ENCODE results near the gene MTMR1.

MTMR1 gene

DNA sequence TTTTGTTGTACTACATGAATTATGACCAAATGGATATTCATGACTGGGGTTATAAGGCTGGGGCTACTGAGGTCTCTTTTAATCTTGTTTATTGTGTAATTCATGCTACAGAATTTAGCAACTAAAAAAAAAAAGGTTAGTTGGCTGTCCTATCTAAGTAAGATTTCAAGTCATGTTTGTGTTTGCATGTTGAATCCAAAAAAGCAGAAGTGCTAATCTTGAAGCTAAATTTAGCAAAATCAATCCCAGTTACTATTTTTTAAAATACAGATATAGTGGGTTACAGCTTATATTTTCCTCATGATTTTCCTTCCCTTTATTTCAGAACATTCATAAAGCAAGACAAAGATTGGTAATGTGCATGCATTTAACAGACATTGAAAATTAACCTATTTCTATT is 19.4 kb downstream of the MTMR1 start:
- no peaks in the 10 kb centered on the region for H3K4me1 ChIP-seq (ENCODE audit: insufficient read depth, poor library complexity, severe bottlenecking)
- H3K27ac ChIP-seq (ENCODE audit: poor library complexity, severe bottlenecking), result no peak overlapping the region
- TF ChIP-seq, protein P1, sequence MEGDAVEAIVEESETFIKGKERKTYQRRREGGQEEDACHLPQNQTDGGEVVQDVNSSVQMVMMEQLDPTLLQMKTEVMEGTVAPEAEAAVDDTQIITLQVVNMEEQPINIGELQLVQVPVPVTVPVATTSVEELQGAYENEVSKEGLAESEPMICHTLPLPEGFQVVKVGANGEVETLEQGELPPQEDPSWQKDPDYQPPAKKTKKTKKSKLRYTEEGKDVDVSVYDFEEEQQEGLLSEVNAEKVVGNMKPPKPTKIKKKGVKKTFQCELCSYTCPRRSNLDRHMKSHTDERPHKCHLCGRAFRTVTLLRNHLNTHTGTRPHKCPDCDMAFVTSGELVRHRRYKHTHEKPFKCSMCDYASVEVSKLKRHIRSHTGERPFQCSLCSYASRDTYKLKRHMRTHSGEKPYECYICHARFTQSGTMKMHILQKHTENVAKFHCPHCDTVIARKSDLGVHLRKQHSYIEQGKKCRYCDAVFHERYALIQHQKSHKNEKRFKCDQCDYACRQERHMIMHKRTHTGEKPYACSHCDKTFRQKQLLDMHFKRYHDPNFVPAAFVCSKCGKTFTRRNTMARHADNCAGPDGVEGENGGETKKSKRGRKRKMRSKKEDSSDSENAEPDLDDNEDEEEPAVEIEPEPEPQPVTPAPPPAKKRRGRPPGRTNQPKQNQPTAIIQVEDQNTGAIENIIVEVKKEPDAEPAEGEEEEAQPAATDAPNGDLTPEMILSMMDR (IDR thresholded peaks at IDR 0.05; ENCODE audit: poor library complexity, severe bottlenecking), result no peak
- H3K27me3 ChIP-seq (ENCODE audit: insufficient read depth, poor library complexity, severe bottlenecking), result no peaks in the 10 kb centered on the region
- H3K4me3 ChIP-seq (ENCODE audit: severe bottlenecking), result no peak overlapping the region
- ATAC-seq (ENCODE audit: low read depth) (no peak), DNase-seq (ENCODE audit: low spot score) (no peak)
- peaks cover 8% of the 10 kb centered on the region; the same call in 1 of the 2 replicates for H3K36me3 ChIP-seq (ENCODE audit: low read depth)
- no peaks in the 10 kb centered on the region for H3K9me3 ChIP-seq (ENCODE audit: severe bottlenecking)

DNA sequence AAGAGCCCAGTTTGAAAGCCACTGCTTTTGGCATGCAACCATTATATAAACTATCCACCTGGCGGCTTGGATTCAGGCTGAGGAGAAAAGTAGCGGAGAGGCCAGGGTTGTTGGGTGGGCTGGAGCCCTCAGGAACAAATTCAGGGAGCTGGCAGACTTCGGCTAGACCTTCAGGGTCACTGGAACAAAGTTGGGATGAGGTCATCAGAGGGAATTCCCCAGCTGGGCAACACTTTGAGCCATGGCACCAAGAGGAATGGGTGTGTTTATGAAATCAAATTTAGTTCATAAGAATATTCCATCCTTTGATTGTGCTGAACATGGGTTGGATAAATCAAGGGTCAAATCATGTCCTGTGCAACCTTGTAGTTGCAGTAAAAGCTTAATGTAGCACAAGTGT is 22.0 kb downstream of the MTMR1 start:
- H3K27ac ChIP-seq (ENCODE audit: poor library complexity, severe bottlenecking), result no peak overlapping the region
- H3K4me1 ChIP-seq (ENCODE audit: insufficient read depth, poor library complexity, severe bottlenecking), result no peaks in the 10 kb centered on the region
- peak; percentile 40; the same call in 1 of the 3 replicates for ATAC-seq (ENCODE audit: low read depth)
- H3K36me3 ChIP-seq (ENCODE audit: low read depth), result peaks cover 5% of the 10 kb centered on the region; the same call in 1 of the 2 replicates
- H3K4me3 ChIP-seq (ENCODE audit: severe bottlenecking), result no peak overlapping the region
- DNase-seq (ENCODE audit: low spot score), result no peak
- TF ChIP-seq, protein P1 (IDR thresholded peaks at IDR 0.05; ENCODE audit: poor library complexity, severe bottlenecking), result no peak
- H3K9me3 ChIP-seq (ENCODE audit: severe bottlenecking), result no peaks in the 10 kb centered on the region
- H3K27me3 ChIP-seq (ENCODE audit: insufficient read depth, poor library complexity, severe bottlenecking), result no peaks in the 10 kb centered on the region

DNA sequence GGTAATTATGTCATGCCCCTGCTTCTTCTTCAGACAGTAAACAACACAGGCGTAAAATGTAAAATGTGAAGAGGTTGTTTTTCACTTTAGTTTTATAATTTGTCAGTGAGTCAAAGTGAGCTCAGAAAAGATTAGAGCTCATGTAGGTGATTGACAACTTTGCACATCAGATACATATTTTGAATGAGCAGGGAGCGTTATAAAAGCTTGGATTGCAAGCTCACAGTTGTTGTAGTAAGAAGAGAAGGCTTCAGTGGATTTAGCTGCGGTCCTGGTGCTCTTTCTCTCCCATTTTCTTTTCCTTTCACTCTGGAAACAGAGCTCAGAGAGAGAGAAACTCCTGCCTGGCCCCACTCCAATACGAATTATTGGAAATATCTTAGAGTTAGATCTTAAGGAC is 26.4 kb downstream of the MTMR1 start:
- ATAC-seq (ENCODE audit: low read depth) (no peak), DNase-seq (ENCODE audit: low spot score) (no peak)
- Histone ChIP-seq H3K36me3 (ENCODE audit: low read depth) (peaks cover 5% of the 10 kb centered on the region), H3K27ac (ENCODE audit: poor library complexity, severe bottlenecking) (no peak overlapping the region), H3K9me3 (ENCODE audit: severe bottlenecking) (no peaks in the 10 kb centered on the region), H3K27me3 (ENCODE audit: insufficient read depth, poor library complexity, severe bottlenecking) (no peaks in the 10 kb centered on the region), H3K4me1 (ENCODE audit: insufficient read depth, poor library complexity, severe bottlenecking) (no peaks in the 10 kb centered on the region), H3K4me3 (ENCODE audit: severe bottlenecking) (no peak overlapping the region)
- TF ChIP-seq, protein P1 (IDR thresholded peaks at IDR 0.05; ENCODE audit: poor library complexity, severe bottlenecking), result no peak

DNA sequence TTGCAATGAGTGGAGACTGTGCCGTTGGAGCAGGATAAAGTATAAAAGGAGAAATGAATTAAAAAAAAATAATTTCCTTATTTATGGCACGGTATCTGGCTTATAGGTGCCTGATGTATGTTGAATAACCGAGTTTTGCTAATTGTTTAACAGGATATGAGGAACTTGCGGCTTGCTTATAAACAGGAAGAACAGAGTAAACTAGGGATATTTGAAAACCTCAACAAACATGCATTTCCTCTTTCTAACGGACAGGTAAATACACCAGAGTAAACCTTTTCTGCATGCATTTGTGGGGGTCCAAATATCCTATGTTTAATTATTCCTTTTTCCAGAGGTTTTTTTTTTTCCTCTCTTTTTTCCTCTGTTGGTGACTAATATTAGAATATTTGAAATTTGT is 36.8 kb downstream of the MTMR1 start:
- Histone ChIP-seq H3K27me3 (ENCODE audit: insufficient read depth, poor library complexity, severe bottlenecking) (no peaks in the 10 kb centered on the region), H3K4me3 (ENCODE audit: severe bottlenecking) (no peak overlapping the region), H3K36me3 (ENCODE audit: low read depth) (peaks cover 41% of the 10 kb centered on the region), H3K27ac (ENCODE audit: poor library complexity, severe bottlenecking) (no peak overlapping the region), H3K4me1 (ENCODE audit: insufficient read depth, poor library complexity, severe bottlenecking) (no peaks in the 10 kb centered on the region), H3K9me3 (ENCODE audit: severe bottlenecking) (no peaks in the 10 kb centered on the region)
- ATAC-seq (ENCODE audit: low read depth), result no peak
- TF ChIP-seq, protein P1 (IDR thresholded peaks at IDR 0.05; ENCODE audit: poor library complexity, severe bottlenecking), result no peak
- DNase-seq (ENCODE audit: low spot score), result no peak

DNA sequence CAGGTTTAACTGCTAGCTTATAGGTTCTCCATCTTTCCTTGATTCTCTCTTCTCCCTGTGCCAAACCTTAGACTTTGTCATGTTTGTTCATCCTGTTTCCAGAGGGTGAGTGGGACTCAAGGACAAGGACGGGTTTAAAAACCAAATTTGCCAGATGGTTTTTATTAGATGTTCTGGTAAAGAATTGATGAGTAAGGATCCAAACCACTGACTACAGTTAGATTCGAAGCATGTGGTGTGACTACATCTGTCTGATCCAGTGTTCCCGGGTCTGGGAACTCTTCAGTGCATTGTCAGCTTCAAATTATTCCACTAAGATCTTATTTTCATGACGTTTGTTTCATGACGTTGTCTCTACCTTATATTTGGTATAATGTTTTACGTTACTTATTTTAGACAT is 37.5 kb downstream of the MTMR1 start:
- DNase-seq (ENCODE audit: low spot score) (no peak), ATAC-seq (ENCODE audit: low read depth) (no peak)
- Histone ChIP-seq H3K27ac (ENCODE audit: poor library complexity, severe bottlenecking) (no peak overlapping the region), H3K4me3 (ENCODE audit: severe bottlenecking) (no peak overlapping the region), H3K36me3 (ENCODE audit: low read depth) (peaks cover 48% of the 10 kb centered on the region), H3K9me3 (ENCODE audit: severe bottlenecking) (no peaks in the 10 kb centered on the region), H3K27me3 (ENCODE audit: insufficient read depth, poor library complexity, severe bottlenecking) (no peaks in the 10 kb centered on the region), H3K4me1 (ENCODE audit: insufficient read depth, poor library complexity, severe bottlenecking) (no peaks in the 10 kb centered on the region)
- TF ChIP-seq, protein P1 (IDR thresholded peaks at IDR 0.05; ENCODE audit: poor library complexity, severe bottlenecking), result no peak

Measured in RWPE2 (cell line).